ENCODE measurements around the gene EPPIN.

GRCh38 chr20:45576995-45577394 lies 29.8 kb upstream of the EPPIN start:
- TF ChIP-seq, protein P1, sequence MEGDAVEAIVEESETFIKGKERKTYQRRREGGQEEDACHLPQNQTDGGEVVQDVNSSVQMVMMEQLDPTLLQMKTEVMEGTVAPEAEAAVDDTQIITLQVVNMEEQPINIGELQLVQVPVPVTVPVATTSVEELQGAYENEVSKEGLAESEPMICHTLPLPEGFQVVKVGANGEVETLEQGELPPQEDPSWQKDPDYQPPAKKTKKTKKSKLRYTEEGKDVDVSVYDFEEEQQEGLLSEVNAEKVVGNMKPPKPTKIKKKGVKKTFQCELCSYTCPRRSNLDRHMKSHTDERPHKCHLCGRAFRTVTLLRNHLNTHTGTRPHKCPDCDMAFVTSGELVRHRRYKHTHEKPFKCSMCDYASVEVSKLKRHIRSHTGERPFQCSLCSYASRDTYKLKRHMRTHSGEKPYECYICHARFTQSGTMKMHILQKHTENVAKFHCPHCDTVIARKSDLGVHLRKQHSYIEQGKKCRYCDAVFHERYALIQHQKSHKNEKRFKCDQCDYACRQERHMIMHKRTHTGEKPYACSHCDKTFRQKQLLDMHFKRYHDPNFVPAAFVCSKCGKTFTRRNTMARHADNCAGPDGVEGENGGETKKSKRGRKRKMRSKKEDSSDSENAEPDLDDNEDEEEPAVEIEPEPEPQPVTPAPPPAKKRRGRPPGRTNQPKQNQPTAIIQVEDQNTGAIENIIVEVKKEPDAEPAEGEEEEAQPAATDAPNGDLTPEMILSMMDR (IDR thresholded peaks at IDR 0.05) = no peak
- TF ChIP-seq SIN3A (IDR thresholded peaks at IDR 0.05; ENCODE audit: borderline replicate concordance, insufficient read depth, low read depth, low read length) = no peak

All from Panc1 (cell line).